Liver (tissue), 3 donors: ENCODE data around the gene ANKRD9.

Source experiments
- CTCF ChIP-seq: fragments of 150-350 bp; IDR thresholded peaks from 2 replicates; pipeline ENCODE4 v1.5.1; 2017; ENCODE audit warnings: improper control_type of control experiment, low read depth, low read length; ENCODE audit not compliant: missing input control
- JUND ChIP-seq, 2 donors: IDR thresholded peaks; 2 replicates each; pipeline ENCODE4 v1.6.1; 2016; ENCODE audit warnings: antibody characterized with exemption in 2 of 2
- TF ChIP-seq, protein P1 (sequence below): IDR thresholded peaks from 2 replicates; pipeline ENCODE4 v1.6.1; 2016; ENCODE audit warnings: antibody characterized with exemption
- donor health status: healthy.
- donor health status: healthy.

GRCh38 chr14:102500713-102501112 lies 8.9 kb downstream of the ANKRD9 start:
- TF ChIP-seq, protein P1, sequence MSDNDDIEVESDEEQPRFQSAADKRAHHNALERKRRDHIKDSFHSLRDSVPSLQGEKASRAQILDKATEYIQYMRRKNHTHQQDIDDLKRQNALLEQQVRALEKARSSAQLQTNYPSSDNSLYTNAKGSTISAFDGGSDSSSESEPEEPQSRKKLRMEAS = no peak
- TF ChIP-seq JUND (IDR thresholded peaks at IDR 0.05) (no peak), CTCF (no peak)
